Osteocyte (in vitro differentiated cells): ENCODE data around the gene ASTN2. TPM values are rescaled to one million over a fixed set of nuclear protein-coding genes. Genes with fewer than 3 reads are reported as not detected.

ENCODE experiments used
- DNase-seq: peaks from one replicate; pipeline ENCODE4 v3.0.0; 2021; ENCODE audit warnings: mixed read lengths; ENCODE audit not compliant: unreplicated experiment; ENCODE audit errors: extremely low spot score
- H3K27ac Mint-ChIP-seq: one replicate; pipeline ENCODE4 v1.8.0; 2021; ENCODE audit warnings: mild to moderate bottlenecking, mixed read lengths; ENCODE audit not compliant: unreplicated experiment
- H3K27me3 Mint-ChIP-seq: one replicate; pipeline ENCODE4 v1.8.0; 2021; ENCODE audit warnings: mixed read lengths; ENCODE audit not compliant: unreplicated experiment
- H3K36me3 Mint-ChIP-seq: one replicate; pipeline ENCODE4 v1.8.0; 2021; ENCODE audit warnings: mixed read lengths; ENCODE audit not compliant: unreplicated experiment
- H3K4me1 Mint-ChIP-seq: one replicate; pipeline ENCODE4 v1.8.0; 2021; ENCODE audit warnings: mixed read lengths; ENCODE audit not compliant: unreplicated experiment
- H3K4me3 Mint-ChIP-seq: one replicate; pipeline ENCODE4 v1.8.0; 2021; ENCODE audit warnings: mild to moderate bottlenecking, moderate library complexity, mixed read lengths; ENCODE audit not compliant: unreplicated experiment
- H3K9me3 Mint-ChIP-seq: one replicate; pipeline ENCODE4 v1.8.0; 2021; ENCODE audit warnings: mixed read lengths; ENCODE audit not compliant: unreplicated experiment
- CTCF ChIP-seq: fragments of 200-600 bp; sonication (generic); IDR thresholded peaks from 2 replicates; pipeline ENCODE4 v1.5.0; 2021; ENCODE audit warnings: antibody characterized with exemption, mild to moderate bottlenecking, moderate library complexity
- total RNA-seq: library from RNA; stranded (reverse); gene quantifications from 2 replicates; pipeline ENCODE4 v1.2.1, GENCODE V29; 2021

Gene ASTN2
- total RNA-seq, 1 donor from 2014 or later, result 2.3 TPM

GRCh38 chr9:117290856-117291622, 123.8 kb downstream of the ASTN2 start:
- peaks cover 8% of the 10 kb centered on the region for H3K9me3 Mint-ChIP-seq
- no peak for TF ChIP-seq CTCF
- DNase-seq, result no peak
- H3K4me3 Mint-ChIP-seq, result no peak overlapping the region
- no peaks in the 10 kb centered on the region for H3K4me1 Mint-ChIP-seq
- H3K36me3 Mint-ChIP-seq, result no peaks in the 10 kb centered on the region
- no peak overlapping the region for H3K27ac Mint-ChIP-seq
- no peaks in the 10 kb centered on the region for H3K27me3 Mint-ChIP-seq

GRCh38 chr9:117290306-117290840, 124.5 kb downstream of the ASTN2 start:
- H3K4me3 Mint-ChIP-seq, result no peak overlapping the region
- no peak for TF ChIP-seq CTCF
- no peaks in the 10 kb centered on the region for H3K27me3 Mint-ChIP-seq
- no peak for DNase-seq
- no peaks in the 10 kb centered on the region for H3K4me1 Mint-ChIP-seq
- peaks cover 8% of the 10 kb centered on the region for H3K9me3 Mint-ChIP-seq
- H3K27ac Mint-ChIP-seq, result no peak overlapping the region
- H3K36me3 Mint-ChIP-seq, result no peaks in the 10 kb centered on the region

GRCh38 chr9:117286245-117286644, 128.6 kb downstream of the ASTN2 start:
- Mint-ChIP-seq H3K36me3 (no peaks in the 10 kb centered on the region), H3K27me3 (no peaks in the 10 kb centered on the region), H3K4me3 (no peak overlapping the region), H3K4me1 (no peaks in the 10 kb centered on the region), H3K9me3 (no peaks in the 10 kb centered on the region), H3K27ac (no peak overlapping the region)
- no peak for TF ChIP-seq CTCF
- DNase-seq, result no peak

- Mint-ChIP-seq H3K9me3 (no peaks in the 10 kb centered on the region), H3K27ac (no peak overlapping the region), H3K4me3 (no peak overlapping the region), H3K27me3 (no peaks in the 10 kb centered on the region), H3K4me1 (no peaks in the 10 kb centered on the region), H3K36me3 (no peaks in the 10 kb centered on the region)
- TF ChIP-seq CTCF, result no peak
- DNase-seq, result no peak
Measured at GRCh38 chr9:117284414-117284813, 130.4 kb downstream of the ASTN2 start.

- H3K4me3 Mint-ChIP-seq, result no peak overlapping the region
- DNase-seq, result no peak
- H3K36me3 Mint-ChIP-seq, result no peaks in the 10 kb centered on the region
- H3K9me3 Mint-ChIP-seq, result no peaks in the 10 kb centered on the region
- no peaks in the 10 kb centered on the region for H3K4me1 Mint-ChIP-seq
- no peak for TF ChIP-seq CTCF
- no peak overlapping the region for H3K27ac Mint-ChIP-seq
- H3K27me3 Mint-ChIP-seq, result no peaks in the 10 kb centered on the region
Measured at GRCh38 chr9:117282541-117282940, 132.3 kb downstream of the ASTN2 start.
